GM12891 (cell line): ENCODE data around the gene PARD3.

Experiments used
- POLR2A ChIP-seq: IDR thresholded peaks from 2 replicates; pipeline ENCODE4 v1.6.1; 2011; ENCODE audit warnings: low read depth, low read length, control low read depth
- POLR2AphosphoS5 ChIP-seq: IDR thresholded peaks from 2 replicates; pipeline ENCODE4 v1.6.1; 2011; ENCODE audit warnings: low read depth, low read length, control low read depth

DNA sequence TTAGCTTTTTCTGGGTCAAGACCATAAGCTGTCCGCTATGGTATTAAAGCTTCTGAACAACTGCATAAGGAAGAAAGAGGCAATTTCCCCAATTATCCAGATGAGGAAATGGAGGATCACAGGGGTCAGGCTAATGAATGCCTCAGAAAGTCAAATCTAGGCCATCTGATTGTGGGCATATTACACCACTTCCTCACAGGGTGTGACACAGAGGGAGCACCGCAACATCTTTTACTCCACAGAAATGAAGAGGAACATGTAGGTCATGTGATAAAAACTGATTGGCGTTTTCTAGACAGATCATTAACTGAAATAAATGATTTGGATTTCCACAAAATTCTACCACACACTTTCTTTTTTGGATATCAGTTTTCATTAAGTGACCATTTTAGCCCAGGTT is 384.4 kb downstream of the PARD3 start:
- TF ChIP-seq POLR2A (no peak), POLR2AphosphoS5 (no peak)
